Gastroesophageal sphincter (tissue), 3 donors: Measurements from ENCODE around the gene MREG.

ENCODE experiments used
- CTCF ChIP-seq, 4 experiments: fragments of 200-600 bp in 2 of 4; fragments of 450-650 bp in 2 of 4; sonication (generic) in 1 of 4; IDR thresholded peaks; one replicate each; pipeline ENCODE4 v1.5.1; 2017 to 2019; ENCODE audit warnings: antibody characterized with exemption in 4 of 4, mild to moderate bottlenecking in 2 of 4, moderate library complexity in 2 of 4
- POLR2A ChIP-seq, 2 donors: fragments of 450-650 bp; IDR thresholded peaks; one replicate each; pipeline ENCODE4 v1.6.1; 2017; ENCODE audit warnings: antibody characterized with exemption in 2 of 2, mild to moderate bottlenecking in 2 of 2, moderate library complexity in 1 of 2
- POLR2AphosphoS5 ChIP-seq: sonication (generic); formaldehyde crosslinking; IDR thresholded peaks from one replicate; pipeline ENCODE4 v1.6.1; 2017; ENCODE audit warnings: antibody characterized with exemption

- TF ChIP-seq CTCF (IDR thresholded peaks at IDR 0.05) (no peak), POLR2A (IDR thresholded peaks at IDR 0.05) (no peak), POLR2AphosphoS5 (no peak)
Measured at GRCh38 chr2:215896921-215897320, 116.4 kb downstream of the MREG start.
